Stimulated activated CD4-positive, alpha-beta T cell treated with anti-CD3 and anti-CD28 coated beads, Interleukin-4, amount 100 ng/mL, for 24 hours (primary cell): ENCODE measurements around the gene CYYR1.

Experiments used
- DNase-seq: peaks from one replicate; pipeline ENCODE4 v3.0.0-alpha.2; 2020

The CYYR1 gene

GRCh38 chr21:26572702-26573381 is at the start of gene CYYR1:
Gene CYYR1 (minus strand): TSS chr21:26573286. CDS start chr21:26572940, 346 bp downstream.
- no peak for DNase-seq

GRCh38 chr21:26617176-26617575 is 44.1 kb upstream of the CYYR1 start:
- no peak for DNase-seq

- DNase-seq, result no peak
These were observed 41.2 kb upstream of the CYYR1 start for GRCh38 chr21:26614251-26614650.

- DNase-seq, result no peak
These were observed 26.2 kb upstream of the CYYR1 start for GRCh38 chr21:26599261-26599660.

DNA sequence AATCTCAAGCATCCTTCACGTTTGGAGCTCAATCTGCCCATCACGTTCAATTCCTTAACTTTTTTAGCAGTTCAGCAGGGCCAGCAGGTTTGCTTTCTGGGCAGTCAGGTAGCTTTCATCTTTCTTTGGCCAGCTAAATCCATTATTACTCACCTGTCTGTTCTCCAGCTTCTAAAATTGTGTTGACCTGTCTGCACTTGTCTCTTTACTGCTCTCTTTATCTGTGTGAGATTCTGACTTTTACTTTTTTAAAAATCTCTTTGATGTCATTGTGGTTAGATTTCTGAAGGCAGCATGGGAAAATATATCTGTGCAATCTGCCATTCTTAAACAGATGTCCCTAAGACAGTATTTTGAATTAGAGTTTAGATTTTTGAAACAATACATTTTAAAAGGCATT is 24.9 kb upstream of the CYYR1 start:
- no peak for DNase-seq

DNA sequence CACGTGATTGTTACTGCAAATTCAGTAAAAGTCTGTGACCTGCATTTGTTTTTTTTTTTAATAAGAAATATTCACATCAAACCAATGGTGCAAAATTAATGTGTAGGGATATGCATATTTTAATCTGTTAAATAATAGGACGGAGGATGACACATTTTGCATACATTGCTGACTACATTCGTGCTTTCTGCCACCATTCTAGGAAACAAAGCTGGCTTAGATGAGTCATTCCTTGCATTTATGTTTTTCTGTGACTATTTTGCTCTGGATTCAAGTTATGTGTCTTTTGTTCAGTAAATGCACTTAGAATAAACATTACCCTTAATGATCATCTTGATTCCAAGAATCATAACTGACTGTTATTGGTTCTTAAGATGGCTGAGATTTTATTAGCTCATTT is 23.9 kb upstream of the CYYR1 start:
- DNase-seq, result no peak

DNA sequence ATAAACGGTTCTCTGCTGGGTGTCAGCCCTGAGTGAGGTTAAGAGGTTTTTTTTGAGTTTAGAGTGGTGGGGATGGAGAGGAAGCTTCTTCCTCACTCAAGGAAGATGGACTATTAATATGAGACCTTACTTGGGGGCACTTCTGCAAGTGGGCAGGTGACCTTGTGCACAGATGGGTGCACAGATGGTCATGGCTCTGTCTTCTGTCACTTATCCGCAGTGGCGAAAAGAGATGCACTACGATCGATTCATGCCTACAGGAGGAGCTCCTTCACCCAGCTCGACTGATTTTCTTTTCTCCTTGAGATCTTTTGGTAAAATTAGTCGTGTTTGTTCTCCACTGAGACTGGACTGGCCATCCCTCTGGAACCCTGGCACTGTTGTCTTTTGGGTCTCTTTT is 22.9 kb upstream of the CYYR1 start:
- DNase-seq, result no peak

GRCh38 chr21:26593800-26594199 is 20.7 kb upstream of the CYYR1 start:
- no peak for DNase-seq

DNA sequence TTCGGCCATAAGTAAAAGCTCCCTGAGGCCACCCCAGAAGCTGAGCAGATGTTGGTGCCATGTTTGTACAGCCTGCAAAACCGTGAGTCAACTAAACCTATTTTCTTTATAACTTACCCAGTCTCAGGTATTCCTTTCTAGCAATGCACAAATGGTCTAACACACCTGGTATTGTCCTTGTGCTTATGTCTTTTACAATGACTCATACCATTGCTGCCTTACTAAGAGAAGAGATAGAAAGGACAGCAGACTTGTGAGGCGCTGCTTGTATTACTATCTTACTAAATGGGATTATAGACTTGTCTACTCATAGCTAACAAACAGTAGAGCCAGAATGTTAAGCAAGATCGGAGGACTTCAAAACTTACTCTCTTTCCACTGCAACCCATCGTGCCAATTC is 18.5 kb upstream of the CYYR1 start:
- no peak for DNase-seq

GRCh38 chr21:26588446-26588845 is 15.4 kb upstream of the CYYR1 start:
- no peak for DNase-seq

GRCh38 chr21:26587736-26588201 is 14.7 kb upstream of the CYYR1 start:
- no peak for DNase-seq

DNA sequence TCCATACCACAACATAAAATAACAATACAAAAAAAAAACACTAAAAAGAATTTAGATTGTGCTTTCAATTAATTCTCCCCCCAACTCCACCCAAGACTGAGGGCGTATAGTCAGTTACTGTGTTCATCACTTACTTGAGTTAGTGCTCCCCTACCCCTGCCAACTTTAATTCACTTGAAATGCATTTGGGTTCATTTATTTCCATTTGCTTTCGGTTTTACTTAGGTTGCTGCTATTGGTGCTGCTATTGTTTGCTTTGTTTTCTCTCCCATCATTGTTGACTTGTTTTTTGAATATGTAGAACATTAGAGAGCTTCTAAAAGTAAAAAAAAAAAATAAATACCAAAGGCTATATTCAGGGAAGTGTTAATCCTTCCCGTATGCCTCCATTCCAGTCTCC is 10.7 kb upstream of the CYYR1 start:
- DNase-seq, result no peak

DNA sequence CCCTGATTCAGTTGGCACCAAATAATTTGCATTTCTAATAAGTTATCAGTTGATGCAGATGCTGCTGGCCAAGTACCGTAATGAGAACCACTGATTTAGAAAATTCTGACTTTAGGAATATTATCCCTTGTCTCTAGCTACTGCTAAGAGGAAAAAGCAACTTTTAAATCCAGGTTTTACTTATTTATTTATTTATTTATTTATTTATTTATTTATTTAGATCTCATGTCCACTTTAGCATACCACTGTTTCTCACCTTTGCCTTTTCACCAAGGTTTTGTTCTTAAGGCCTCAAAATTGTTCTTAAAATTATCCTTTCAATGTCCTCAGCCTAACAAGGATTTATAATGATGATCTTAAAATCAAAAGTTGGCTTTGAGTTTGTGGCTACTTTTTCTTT is 8.7 kb upstream of the CYYR1 start:
- DNase-seq, result no peak

DNA sequence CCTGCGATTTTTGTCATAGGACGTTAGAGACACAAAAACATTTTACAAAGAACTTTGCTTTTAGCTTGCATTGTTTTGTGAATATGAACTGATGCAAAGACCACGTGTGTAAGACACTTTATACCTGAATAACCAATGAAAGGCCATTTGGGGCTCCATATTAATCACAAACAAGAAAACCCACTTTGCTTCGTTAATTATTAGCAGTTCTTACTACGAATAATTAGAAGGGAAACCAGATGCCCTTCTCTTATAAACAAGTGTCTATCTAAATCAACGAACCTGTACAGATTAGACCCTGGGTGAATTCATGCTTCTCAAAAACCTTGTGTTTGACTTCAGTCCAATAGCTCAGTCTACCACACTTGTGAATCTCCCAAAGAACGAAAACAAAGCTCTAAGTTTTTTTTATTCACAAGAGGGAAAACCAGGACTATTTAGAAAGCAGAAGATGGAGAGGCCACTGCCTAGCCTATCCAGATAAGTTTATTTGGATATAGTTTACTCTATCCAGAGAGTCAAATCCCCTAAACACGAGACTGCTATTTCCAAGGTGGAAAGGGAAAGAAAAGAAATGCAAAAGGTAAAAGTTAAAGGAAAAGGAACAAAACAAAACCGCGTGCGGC is 897 bp downstream of the CYYR1 start:
- no peak for DNase-seq

GRCh38 chr21:26570203-26570602 is 2.9 kb downstream of the CYYR1 start:
- no peak for DNase-seq

GRCh38 chr21:26565546-26565945 is 7.5 kb downstream of the CYYR1 start:
- DNase-seq, result no peak

- DNase-seq, result no peak
These were observed 8.0 kb downstream of the CYYR1 start for GRCh38 chr21:26565111-26565510.

GRCh38 chr21:26563856-26564503 is 9.1 kb downstream of the CYYR1 start:
- DNase-seq, result no peak

DNA sequence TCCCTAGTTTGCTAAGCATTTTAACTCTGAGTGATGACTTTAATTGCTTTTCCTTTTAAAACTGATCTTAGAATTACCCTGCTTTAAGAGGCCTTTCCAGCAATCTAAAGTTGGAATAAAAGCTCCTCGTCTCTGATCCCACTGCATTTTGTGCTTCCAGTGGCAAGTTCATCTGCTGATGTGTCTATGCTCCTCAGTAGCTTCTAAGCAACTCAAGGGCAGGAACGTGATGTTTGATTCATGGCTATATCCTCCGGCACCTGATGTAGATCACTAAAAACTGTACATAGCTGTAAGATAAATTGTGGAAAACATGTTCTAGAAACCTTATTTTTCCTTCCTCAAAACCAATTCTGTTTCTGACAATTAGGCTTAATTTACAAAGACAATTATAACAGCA is 12.5 kb downstream of the CYYR1 start:
- no peak for DNase-seq

- DNase-seq, result no peak
These were observed 14.0 kb downstream of the CYYR1 start for GRCh38 chr21:26559099-26559498.

GRCh38 chr21:26557106-26557505 is 16.0 kb downstream of the CYYR1 start:
- DNase-seq, result no peak

DNA sequence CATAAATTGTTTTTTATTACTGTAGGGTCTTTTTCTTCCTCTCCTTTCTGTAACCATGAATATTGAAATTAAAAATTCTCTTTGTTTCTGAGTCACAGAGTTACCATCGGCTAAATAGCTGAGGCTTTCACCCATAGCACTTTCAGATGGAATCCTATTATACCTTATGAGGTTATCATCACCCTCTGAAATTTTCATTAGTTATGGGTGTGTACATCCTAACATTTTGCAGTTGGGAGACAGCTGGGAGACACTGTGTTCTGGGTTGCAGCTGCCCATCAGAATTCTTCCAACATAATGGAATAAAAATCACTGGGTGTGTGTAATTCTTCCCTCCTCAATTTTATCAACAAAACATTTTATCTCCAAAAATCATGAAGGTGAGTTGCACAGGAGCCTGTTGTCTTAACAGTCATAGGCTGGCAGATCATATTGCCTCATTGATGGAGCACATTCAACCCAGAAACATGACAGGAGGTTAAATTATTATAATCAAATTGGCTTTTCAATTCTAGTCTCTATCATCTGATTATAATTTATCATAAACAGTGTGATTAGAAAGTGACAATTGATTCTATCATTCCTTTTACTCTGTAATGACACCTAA is 17.4 kb downstream of the CYYR1 start:
- DNase-seq, result no peak

DNA sequence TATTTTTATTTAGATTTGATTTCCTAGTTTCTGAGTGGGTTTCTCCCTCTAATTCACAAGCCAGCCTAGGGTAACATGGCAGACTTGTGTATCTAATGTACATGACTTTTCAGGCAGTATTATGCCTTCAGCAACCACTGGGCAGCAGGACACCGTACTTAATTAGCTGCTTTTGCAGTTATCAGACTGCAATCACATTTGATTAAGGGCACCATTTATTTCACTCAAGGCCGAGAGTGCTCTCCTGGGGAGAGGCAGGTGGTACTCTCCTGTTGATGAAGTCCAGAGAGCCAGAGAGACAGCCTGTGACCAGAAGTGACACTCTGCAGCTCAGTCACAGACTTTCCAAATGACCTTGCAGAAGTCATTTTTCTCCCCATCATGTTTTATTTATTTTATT is 18.7 kb downstream of the CYYR1 start:
- no peak for DNase-seq

GRCh38 chr21:26553898-26554297 is 19.2 kb downstream of the CYYR1 start:
- DNase-seq, result no peak
